Activated T-helper 2 cell treated with anti-CD3 and anti-CD28 coated beads, Interferon-gamma antibody, Interleukin-2, Interleukin-4, amounts not matched to agents 10 μg/mL and 5 μg/mL and 100 μg/mL, durations not matched to agents 14 hours and 24 hours and 36 hours (primary cell): ENCODE measurements around the gene SOX4. TPM values are rescaled to one million over a fixed set of nuclear protein-coding genes. Genes with fewer than 3 reads are reported as not detected.

ENCODE experiments used
- DNase-seq: peaks from one replicate; pipeline ENCODE4 v3.0.0; 2021; ENCODE audit warnings: low spot score
- H3K27ac Mint-ChIP-seq: one replicate; pipeline ENCODE4 v1.8.0; 2021; ENCODE audit warnings: mixed read lengths
- H3K27me3 Mint-ChIP-seq: one replicate; pipeline ENCODE4 v1.8.0; 2021; ENCODE audit warnings: low read depth, mixed read lengths
- H3K36me3 Mint-ChIP-seq: one replicate; pipeline ENCODE4 v1.8.0; 2021; ENCODE audit warnings: low read depth, mixed read lengths
- H3K4me1 Mint-ChIP-seq: one replicate; pipeline ENCODE4 v1.8.0; 2021; ENCODE audit warnings: low read depth, mixed read lengths
- H3K4me3 Mint-ChIP-seq: one replicate; pipeline ENCODE4 v1.8.0; 2021; ENCODE audit warnings: low read depth, mild to moderate bottlenecking, moderate library complexity, mixed read lengths
- H3K9me3 Mint-ChIP-seq: one replicate; pipeline ENCODE4 v1.8.0; 2021; ENCODE audit warnings: mixed read lengths
- intact Hi-C: fragments of 100-400 bp; cut with micrococcal nuclease; formaldehyde crosslinking; loops from one replicate; pipeline ENCODE4 v1.15.1; 2023
- total RNA-seq: library from RNA; stranded (reverse); gene quantifications from 2 replicates; pipeline ENCODE4 v1.2.3, GENCODE V29; 2022

SOX4 gene
- total RNA-seq, 1 donor from 2014 or later, result 20.8 TPM

DNA sequence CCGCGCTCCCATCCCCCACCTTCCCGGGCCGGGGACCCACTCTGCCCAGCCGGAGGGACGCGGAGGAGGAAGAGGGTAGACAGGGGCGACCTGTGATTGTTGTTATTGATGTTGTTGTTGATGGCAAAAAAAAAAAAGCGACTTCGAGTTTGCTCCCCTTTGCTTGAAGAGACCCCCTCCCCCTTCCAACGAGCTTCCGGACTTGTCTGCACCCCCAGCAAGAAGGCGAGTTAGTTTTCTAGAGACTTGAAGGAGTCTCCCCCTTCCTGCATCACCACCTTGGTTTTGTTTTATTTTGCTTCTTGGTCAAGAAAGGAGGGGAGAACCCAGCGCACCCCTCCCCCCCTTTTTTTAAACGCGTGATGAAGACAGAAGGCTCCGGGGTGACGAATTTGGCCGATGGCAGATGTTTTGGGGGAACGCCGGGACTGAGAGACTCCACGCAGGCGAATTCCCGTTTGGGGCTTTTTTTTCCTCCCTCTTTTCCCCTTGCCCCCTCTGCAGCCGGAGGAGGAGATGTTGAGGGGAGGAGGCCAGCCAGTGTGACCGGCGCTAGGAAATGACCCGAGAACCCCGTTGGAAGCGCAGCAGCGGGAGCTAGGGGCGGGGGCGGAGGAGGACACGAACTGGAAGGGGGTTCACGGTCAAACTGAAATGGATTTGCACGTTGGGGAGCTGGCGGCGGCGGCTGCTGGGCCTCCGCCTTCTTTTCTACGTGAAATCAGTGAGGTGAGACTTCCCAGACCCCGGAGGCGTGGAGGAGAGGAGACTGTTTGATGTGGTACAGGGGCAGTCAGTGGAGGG is 2.8 kb downstream of the SOX4 start:
- Mint-ChIP-seq H3K4me1 (peaks cover 25% of the 10 kb centered on the region), H3K4me3 (peak overlapping the region; percentile 94), H3K9me3 (no peaks in the 10 kb centered on the region), H3K36me3 (peaks cover 38% of the 10 kb centered on the region), H3K27me3 (peaks cover 43% of the 10 kb centered on the region), H3K27ac (peak overlapping the region; percentile 97)
- intact Hi-C loops, result loop anchor here (2.0 to 10.0 kb wide), 8 partner anchors 70 to 1762 kb away; partner anchors contain the start of gene ID4
- DNase-seq, result peak; percentile 29

DNA sequence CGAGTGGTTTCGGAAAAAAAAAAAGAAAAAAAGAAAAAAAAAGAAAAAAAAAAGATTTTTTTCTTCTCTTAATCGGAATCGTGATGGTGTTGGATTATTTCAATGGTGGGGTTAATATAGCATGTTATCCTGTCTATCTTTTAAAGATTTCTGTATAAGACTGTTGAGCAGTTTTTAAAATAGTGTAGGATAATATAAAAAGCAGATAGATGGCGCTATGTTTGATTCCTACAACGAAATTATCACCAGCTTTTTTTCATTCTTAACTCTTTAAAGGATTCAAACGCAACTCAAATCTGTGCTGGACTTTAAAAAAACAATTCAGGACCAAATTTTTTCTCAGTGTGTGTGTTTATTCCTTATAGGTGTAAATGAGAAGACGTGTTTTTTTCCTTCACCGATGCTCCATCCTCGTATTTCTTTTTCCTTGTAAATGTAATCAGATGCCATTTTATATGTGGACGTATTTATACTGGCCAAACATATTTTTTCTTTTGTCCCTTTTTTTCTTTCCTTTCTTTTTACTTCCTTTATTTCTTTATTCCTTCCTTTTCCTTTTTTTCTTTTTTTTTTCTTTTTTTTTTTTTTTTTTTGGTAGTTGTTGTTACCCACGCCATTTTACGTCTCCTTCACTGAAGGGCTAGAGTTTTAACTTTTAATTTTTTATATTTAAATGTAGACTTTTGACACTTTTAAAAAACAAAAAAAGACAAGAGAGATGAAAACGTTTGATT is 3.6 kb downstream of the SOX4 start:
- Mint-ChIP-seq H3K4me3 (peak overlapping the region; percentile 94), H3K4me1 (peaks cover 25% of the 10 kb centered on the region), H3K27ac (peak overlapping the region; percentile 97), H3K9me3 (no peaks in the 10 kb centered on the region), H3K27me3 (peaks cover 39% of the 10 kb centered on the region), H3K36me3 (peaks cover 38% of the 10 kb centered on the region)
- intact Hi-C loops, result loop anchor here (1.0 to 10.0 kb wide), 9 partner anchors 8 to 1762 kb away; partner anchors contain the start of gene ID4
- DNase-seq, result no peak

DNA sequence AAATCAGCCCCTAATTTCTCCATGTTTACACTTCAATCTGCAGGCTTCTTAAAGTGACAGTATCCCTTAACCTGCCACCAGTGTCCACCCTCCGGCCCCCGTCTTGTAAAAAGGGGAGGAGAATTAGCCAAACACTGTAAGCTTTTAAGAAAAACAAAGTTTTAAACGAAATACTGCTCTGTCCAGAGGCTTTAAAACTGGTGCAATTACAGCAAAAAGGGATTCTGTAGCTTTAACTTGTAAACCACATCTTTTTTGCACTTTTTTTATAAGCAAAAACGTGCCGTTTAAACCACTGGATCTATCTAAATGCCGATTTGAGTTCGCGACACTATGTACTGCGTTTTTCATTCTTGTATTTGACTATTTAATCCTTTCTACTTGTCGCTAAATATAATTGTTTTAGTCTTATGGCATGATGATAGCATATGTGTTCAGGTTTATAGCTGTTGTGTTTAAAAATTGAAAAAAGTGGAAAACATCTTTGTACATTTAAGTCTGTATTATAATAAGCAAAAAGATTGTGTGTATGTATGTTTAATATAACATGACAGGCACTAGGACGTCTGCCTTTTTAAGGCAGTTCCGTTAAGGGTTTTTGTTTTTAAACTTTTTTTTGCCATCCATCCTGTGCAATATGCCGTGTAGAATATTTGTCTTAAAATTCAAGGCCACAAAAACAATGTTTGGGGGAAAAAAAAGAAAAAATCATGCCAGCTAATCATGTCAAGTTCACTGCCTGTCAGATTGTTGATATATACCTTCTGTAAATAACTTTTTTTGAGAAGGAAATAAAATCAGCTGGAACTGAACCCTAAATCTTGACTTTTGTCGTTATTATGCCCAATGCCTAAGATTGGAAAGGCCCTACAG is 4.5 kb downstream of the SOX4 start:
- Mint-ChIP-seq H3K4me3 (peak overlapping the region; percentile 72), H3K36me3 (peaks cover 38% of the 10 kb centered on the region), H3K4me1 (peaks cover 22% of the 10 kb centered on the region), H3K27ac (no peak overlapping the region), H3K27me3 (peaks cover 35% of the 10 kb centered on the region), H3K9me3 (no peaks in the 10 kb centered on the region)
- intact Hi-C loops, result loop anchor here (1.0 to 10.0 kb wide), 9 partner anchors 9 to 1763 kb away; partner anchors contain the start of gene ID4
- no peak for DNase-seq

DNA sequence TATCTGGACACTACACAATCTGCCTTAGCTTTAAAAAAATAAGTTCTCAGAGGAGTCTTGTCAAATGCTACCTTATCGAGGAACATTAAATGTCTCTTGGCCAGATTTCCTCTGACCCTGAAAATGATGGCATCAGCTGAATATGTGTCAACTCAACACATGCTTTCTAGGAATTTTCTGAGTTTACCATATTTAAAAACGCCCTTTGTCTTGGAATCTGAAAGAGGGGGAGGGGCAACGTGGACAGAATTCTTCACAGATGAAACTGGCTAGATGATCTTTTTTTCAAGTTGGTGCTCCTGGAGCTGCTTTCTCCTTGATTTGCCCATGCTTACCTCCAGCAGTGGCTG is 5.1 kb downstream of the SOX4 start:
- Mint-ChIP-seq H3K9me3 (no peaks in the 10 kb centered on the region), H3K36me3 (peaks cover 38% of the 10 kb centered on the region), H3K4me1 (peaks cover 27% of the 10 kb centered on the region), H3K4me3 (peak overlapping the region; percentile 72), H3K27me3 (peaks cover 35% of the 10 kb centered on the region), H3K27ac (no peak overlapping the region)
- intact Hi-C loops, result loop anchor here (5.0 to 10.0 kb wide), 6 partner anchors 239 to 1764 kb away; partner anchors contain the start of gene ID4
- DNase-seq, result no peak

DNA sequence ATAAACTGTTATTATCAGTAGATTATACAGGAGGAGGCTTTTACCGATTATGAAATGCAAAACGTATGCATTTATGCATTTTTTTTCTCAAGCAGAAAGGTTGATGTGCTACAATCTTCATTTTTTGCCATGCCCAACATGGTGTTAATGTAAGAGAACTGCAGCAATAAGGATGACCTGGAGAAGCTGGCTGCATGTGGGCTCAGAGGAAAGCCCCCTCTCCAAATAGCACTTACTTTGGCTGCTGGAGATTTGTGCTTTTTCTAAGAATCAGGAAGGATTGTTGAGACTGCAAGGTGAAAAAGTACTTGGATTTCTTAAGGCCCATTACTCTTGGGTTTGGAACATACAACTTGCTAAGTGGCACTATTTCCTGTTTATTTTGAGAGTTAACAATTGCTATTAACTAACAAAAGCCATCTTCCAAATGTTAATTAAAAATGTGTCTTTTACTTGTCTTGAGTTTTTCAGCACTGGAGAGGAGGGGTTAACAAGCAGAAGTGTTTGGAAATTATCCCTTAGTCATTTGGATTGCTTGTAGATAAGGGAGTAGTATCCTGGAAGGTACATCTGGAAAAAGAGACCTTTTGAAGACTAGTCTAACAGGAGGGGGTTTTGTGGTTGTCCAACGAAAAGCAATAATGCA is 5.6 kb downstream of the SOX4 start:
- Mint-ChIP-seq H3K9me3 (no peaks in the 10 kb centered on the region), H3K4me3 (peak overlapping the region; percentile 72), H3K36me3 (peaks cover 38% of the 10 kb centered on the region), H3K4me1 (peaks cover 28% of the 10 kb centered on the region), H3K27ac (no peak overlapping the region), H3K27me3 (peaks cover 35% of the 10 kb centered on the region)
- DNase-seq, result no peak
- intact Hi-C loops, result loop anchor here (5.0 to 10.0 kb wide), 6 partner anchors 238 to 1764 kb away; partner anchors contain the start of gene ID4

DNA sequence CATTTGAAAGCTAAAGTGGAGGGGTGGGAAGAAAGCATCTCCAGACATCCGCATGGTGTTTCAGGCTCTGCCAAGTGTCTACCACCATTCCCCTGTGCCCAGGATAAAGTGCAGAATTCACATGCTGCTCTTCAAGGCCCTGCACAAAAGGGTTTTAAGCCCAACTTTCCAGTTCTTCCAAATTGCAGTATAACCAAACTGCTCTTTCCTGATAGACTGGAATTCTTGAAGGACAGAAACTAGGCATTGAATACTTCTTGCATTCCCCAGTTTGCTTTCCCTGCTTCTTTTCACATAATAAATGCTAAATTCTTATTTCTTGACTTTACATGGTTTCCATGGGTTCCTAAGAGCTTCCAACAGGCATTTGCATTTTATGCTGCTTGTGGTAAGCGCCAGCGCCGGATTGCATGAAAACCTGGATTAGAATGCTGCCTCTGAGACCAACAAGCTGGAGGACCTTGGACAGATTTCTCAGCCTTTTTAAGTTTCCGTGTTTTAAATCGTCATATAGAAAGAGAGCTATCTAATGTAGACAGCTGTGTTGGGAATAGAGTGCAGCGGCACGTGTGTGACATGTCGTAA is 7.9 kb downstream of the SOX4 start:
- Mint-ChIP-seq H3K27me3 (peaks cover 24% of the 10 kb centered on the region), H3K36me3 (peaks cover 26% of the 10 kb centered on the region), H3K4me3 (no peak overlapping the region), H3K27ac (no peak overlapping the region), H3K9me3 (no peaks in the 10 kb centered on the region), H3K4me1 (peaks cover 25% of the 10 kb centered on the region)
- intact Hi-C loops, result no loop called here
- DNase-seq, result no peak

DNA sequence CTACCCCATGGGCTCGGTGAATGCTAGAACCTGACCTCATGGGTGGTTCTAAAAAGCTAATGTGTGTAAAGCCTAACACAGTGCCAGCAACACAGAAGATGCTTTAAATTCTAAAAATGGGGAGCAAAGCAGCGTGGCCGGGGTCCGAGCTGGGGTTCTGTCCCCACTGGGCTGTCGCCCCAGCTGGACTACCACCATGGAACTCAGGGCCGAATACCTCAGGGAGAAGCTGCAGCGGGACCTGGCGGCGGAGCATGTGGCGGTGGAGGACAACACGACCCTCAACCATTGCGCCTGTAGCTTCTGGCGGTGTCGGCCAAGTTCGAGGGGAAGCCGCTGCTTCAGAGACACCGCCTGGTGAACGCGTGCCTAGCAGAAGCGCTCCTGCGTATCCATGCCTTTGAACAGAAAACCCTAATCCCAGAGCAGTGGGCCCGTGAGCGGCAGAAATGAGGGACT is 8.4 kb downstream of the SOX4 start:
- Mint-ChIP-seq H3K27me3 (peaks cover 20% of the 10 kb centered on the region), H3K27ac (no peak overlapping the region), H3K9me3 (no peaks in the 10 kb centered on the region), H3K4me3 (no peak overlapping the region), H3K36me3 (peaks cover 21% of the 10 kb centered on the region), H3K4me1 (peaks cover 21% of the 10 kb centered on the region)
- intact Hi-C loops, result no loop called here
- no peak for DNase-seq

DNA sequence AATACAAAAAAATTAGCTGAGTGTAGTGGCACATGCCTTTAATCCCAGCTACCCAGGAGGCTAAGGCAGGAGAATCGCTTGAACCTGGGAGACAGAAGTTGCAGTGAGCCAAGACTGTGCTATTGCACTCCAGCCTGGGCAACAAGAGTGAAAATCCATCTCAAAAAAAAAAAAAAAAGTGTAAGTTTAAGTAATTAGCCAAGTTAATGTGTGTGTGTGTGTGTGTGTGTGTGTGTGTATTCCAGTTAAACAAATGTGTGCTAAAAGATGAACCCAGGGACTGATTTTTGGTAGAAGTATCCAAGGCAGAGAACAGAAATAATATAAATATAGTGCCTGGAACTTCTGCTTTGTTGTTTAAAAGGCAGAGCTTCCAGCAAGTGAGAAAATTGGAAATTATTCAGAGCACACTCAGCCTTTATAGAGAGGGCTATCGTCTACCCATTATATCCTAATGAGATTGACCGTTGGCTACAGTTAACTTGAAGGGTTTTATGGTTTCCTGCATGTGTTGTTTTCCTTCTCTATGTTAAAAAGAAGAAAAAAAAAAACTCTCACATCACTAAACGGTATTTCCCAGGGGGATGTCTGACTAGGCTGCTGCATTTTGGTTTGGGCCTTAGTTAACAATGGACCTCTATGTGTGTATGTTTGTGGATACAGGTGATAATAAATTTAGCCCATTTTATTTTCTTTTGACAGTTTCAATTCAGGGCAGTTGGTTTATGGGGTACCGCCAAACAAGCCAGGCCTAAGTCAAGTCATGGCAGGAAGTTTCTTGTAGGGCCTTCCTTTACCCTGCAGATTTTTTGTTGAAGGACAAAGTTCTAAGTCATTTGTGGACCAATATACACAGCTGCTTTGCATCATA is 9.8 kb downstream of the SOX4 start:
- H3K4me3 Mint-ChIP-seq, result no peak overlapping the region
- no peaks in the 10 kb centered on the region for H3K9me3 Mint-ChIP-seq
- H3K27me3 Mint-ChIP-seq, result peaks cover 11% of the 10 kb centered on the region
- DNase-seq, result no peak
- intact Hi-C loops, result no loop called here
- H3K27ac Mint-ChIP-seq, result no peak overlapping the region
- peaks cover 15% of the 10 kb centered on the region for H3K4me1 Mint-ChIP-seq
- H3K36me3 Mint-ChIP-seq, result peaks cover 15% of the 10 kb centered on the region

DNA sequence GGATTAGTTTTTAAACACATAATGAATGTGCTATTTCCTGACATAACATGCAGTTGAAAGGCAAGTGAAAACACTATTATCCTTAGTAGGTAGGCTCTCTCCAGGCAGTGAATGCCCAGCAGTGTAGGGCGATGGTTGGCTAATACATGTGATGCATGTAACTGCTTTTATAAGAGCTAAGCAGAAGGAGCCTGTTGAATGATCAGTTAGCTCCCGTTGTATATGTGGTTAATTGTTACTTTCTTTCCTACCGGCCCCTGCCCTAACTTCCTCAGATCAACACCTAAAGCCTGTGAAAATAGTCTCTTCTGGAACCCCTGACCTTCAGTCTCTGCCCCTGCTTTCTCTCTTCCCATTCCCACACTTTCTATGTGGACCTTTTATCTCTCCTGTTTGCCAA is 10.5 kb downstream of the SOX4 start:
- H3K27me3 Mint-ChIP-seq, result peaks cover 4% of the 10 kb centered on the region
- peaks cover 7% of the 10 kb centered on the region for H3K36me3 Mint-ChIP-seq
- H3K4me1 Mint-ChIP-seq, result peaks cover 8% of the 10 kb centered on the region
- no peak for DNase-seq
- H3K4me3 Mint-ChIP-seq, result no peak overlapping the region
- H3K27ac Mint-ChIP-seq, result no peak overlapping the region
- H3K9me3 Mint-ChIP-seq, result no peaks in the 10 kb centered on the region
- intact Hi-C loops, result no loop called here

DNA sequence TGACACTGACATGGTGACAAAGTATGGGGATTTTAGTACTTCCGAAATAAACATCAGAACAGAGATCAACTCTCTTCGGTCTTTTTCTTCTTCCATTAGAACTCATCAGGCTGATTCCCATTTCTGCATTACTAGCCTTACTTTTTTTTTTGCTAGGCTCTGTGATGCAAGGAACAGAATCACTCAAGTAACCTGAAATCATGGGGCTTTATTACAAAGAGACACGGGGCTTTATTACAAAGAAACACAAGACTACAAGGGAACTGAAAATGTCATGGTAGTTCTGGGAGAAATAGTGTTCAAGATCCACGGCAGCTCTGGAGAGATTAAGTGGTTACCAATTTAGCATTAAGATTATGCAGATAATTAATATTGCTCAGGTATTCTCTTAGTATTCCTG is 11.6 kb downstream of the SOX4 start:
- no peaks in the 10 kb centered on the region for H3K9me3 Mint-ChIP-seq
- peaks cover 2% of the 10 kb centered on the region for H3K36me3 Mint-ChIP-seq
- no peak overlapping the region for H3K27ac Mint-ChIP-seq
- no peak overlapping the region for H3K4me3 Mint-ChIP-seq
- DNase-seq, result no peak
- intact Hi-C loops, result no loop called here
- no peaks in the 10 kb centered on the region for H3K27me3 Mint-ChIP-seq
- peaks cover 6% of the 10 kb centered on the region for H3K4me1 Mint-ChIP-seq

DNA sequence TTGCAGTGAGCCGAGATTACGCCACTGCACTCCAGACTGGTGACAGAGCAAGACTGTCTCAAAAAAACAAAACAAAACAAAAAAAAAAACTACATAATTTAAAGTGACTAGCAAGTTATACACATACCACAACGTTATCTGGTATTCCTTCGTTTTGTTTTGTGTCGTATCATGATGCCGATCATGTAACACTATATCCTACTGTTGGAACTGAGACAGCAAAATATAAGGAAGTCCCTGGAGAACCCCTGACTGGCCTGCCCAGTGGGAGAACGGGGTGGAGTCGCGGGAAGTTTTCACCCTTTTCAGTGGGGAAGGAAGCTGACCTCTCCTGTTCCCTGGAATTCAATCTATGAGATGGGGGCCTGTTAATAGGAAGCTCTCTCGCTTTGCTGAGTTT is 15.1 kb downstream of the SOX4 start:
- no peak for DNase-seq
- no peaks in the 10 kb centered on the region for H3K9me3 Mint-ChIP-seq
- intact Hi-C loops, result no loop called here
- no peaks in the 10 kb centered on the region for H3K36me3 Mint-ChIP-seq
- H3K4me1 Mint-ChIP-seq, result peaks cover 1% of the 10 kb centered on the region
- peaks cover 1% of the 10 kb centered on the region for H3K27me3 Mint-ChIP-seq
- no peak overlapping the region for H3K4me3 Mint-ChIP-seq
- no peak overlapping the region for H3K27ac Mint-ChIP-seq
